GM21381 (cell line): ENCODE measurements around the gene NUSAP1.
"Not testable (repeated sequence)": the region's sequence is repeated elsewhere in the genome, so short reads cannot be mapped to it uniquely, and the experiment has no call there.

Source experiments
- ATAC-seq: cut with Tn5 transposase; IDR thresholded peaks from one replicate; pipeline ENCODE4 v1.9.1; 2021; ENCODE audit warnings: mild to moderate bottlenecking, moderate library complexity; ENCODE audit not compliant: unreplicated experiment

NUSAP1 gene

GRCh38 chr15:41408234-41408641, 75.6 kb downstream of the NUSAP1 start:
- no peak for ATAC-seq

GRCh38 chr15:41411031-41411430, 78.3 kb downstream of the NUSAP1 start:
- ATAC-seq: no peak

GRCh38 chr15:41411441-41411840, 78.8 kb downstream of the NUSAP1 start:
- no peak for ATAC-seq

GRCh38 chr15:41416128-41416741, 83.6 kb downstream of the NUSAP1 start:
- ATAC-seq: peak; percentile 9

- peak; percentile 84 for ATAC-seq
These were observed 84.2 kb downstream of the NUSAP1 start, which contains the start of gene RTF1 for GRCh38 chr15:41416742-41417417. RTF1 (plus strand) TSS chr15:41417095; CDS start chr15:41417116, 21 bp downstream.

- peak; percentile 39 for ATAC-seq
These were observed 84.9 kb downstream of the NUSAP1 start for GRCh38 chr15:41417418-41418195.

GRCh38 chr15:41423979-41424659, 91.4 kb downstream of the NUSAP1 start:
- ATAC-seq: peak; percentile 84

GRCh38 chr15:41424809-41425208, 92.1 kb downstream of the NUSAP1 start:
- ATAC-seq: no peak

GRCh38 chr15:41425907-41426306, 93.2 kb downstream of the NUSAP1 start:
- ATAC-seq: not testable (repeated sequence)

GRCh38 chr15:41429003-41429890, 96.6 kb downstream of the NUSAP1 start:
- ATAC-seq: peak; percentile 81
